ENCODE results near the gene RPS14. TPM values are rescaled to one million over a fixed set of nuclear protein-coding genes. Genes with fewer than 3 reads are reported as not detected.

RPS14 gene
- total and polyA plus RNA-seq, 2 of the 8 experiments (the other 6 are each of a cell fraction or from before 2014, with no cell fraction given), result 2,548 to 6,423 TPM

GRCh38 chr5:150442699-150443080 is 6.8 kb downstream of the RPS14 start:
- Histone ChIP-seq H3K4me2 (ENCODE audit: insufficient read depth in 1 of 2, low read depth in 2 of 2, low read length in 2 of 2) (no peak overlapping the region), H2BK5ac (ENCODE audit: low read depth, low read length) (no peak overlapping the region), H2AFZ (ENCODE audit: low read length) (no peak overlapping the region), H3K23ac (ENCODE audit: insufficient read length) (no peak overlapping the region), H4K91ac (replicated peaks; ENCODE audit: insufficient read length, low read length) (no peak overlapping the region), H4K5ac (ENCODE audit: insufficient read length, low read depth, low read length) (no peak overlapping the region), H3K4me1 (replicated peaks in 1 of 4; ENCODE audit: control insufficient read depth in 3 of 4, insufficient read depth in 4 of 4, low read length in 3 of 4) (peaks cover 3 to 8% (median 5%) of the 10 kb centered on the region in 4 experiments), H3K14ac (ENCODE audit: insufficient read length) (no peak overlapping the region), H2BK12ac (ENCODE audit: low read depth, low read length) (no peak overlapping the region), H3K36me3 (ENCODE audit: control insufficient read depth in 2 of 4, insufficient read depth in 4 of 4, low read length in 3 of 4) (peaks cover 41 to 47% (median 44%) of the 10 kb centered on the region in 4 experiments), H3K9me3 (ENCODE audit: insufficient read depth in 2 of 2, low read depth in 1 of 2, low read length in 1 of 2) (no peaks in the 10 kb centered on the region), H3K4me3 (ENCODE audit: extremely low read depth in 1 of 4, insufficient read depth in 2 of 4, low read depth in 3 of 4, low read length in 4 of 4) (no peak overlapping the region), H3K23me2 (ENCODE audit: low read depth, low read length) (no peaks in the 10 kb centered on the region), H2BK20ac (ENCODE audit: low read length) (no peak overlapping the region), H3K79me2 (ENCODE audit: control insufficient read depth in 1 of 2, insufficient read depth in 2 of 2, low read length in 2 of 2) (peaks cover under 1 to 16% of the 10 kb centered on the region in 2 experiments), H2BK15ac (ENCODE audit: low read length) (no peak overlapping the region), H4K8ac (ENCODE audit: extremely low read depth, insufficient read depth, low read length) (no peak overlapping the region), H2AK5ac (ENCODE audit: low read depth, low read length) (no peak overlapping the region), H4K20me1 (replicated peaks in 1 of 2; ENCODE audit: control insufficient read depth in 1 of 2, insufficient read depth in 2 of 2, low read length in 2 of 2) (peaks cover 12 to 22% of the 10 kb centered on the region in 2 experiments), H3K56ac (replicated peaks; ENCODE audit: insufficient read length, low read depth, low read length) (no peak overlapping the region), H3K27me3 (replicated peaks in 1 of 4; ENCODE audit: control insufficient read depth in 3 of 4, extremely low read depth in 1 of 4, insufficient read depth in 3 of 4, low read length in 3 of 4) (no peaks in the 10 kb centered on the region), H3K79me1 (ENCODE audit: low read depth, low read length) (0 out of 2 replicates have a peak, but pooled peaks cover under 1% of the 10 kb centered on the region), H3K18ac (ENCODE audit: extremely low read depth, low read length) (no peak overlapping the region), H3K27ac (ENCODE audit: low read depth, low read length) (no peak overlapping the region), H3K9ac (replicated peaks in 1 of 4; ENCODE audit: extremely low read depth in 1 of 4, low read depth in 3 of 4, low read length in 3 of 4) (no peak overlapping the region), H3K4ac (replicated peaks; ENCODE audit: insufficient read length, low read depth, low read length) (no peak overlapping the region), H2BK120ac (replicated peaks; ENCODE audit: low read depth, low read length) (no peak overlapping the region)
- 77% methylated on average over 6 of the region's 6 CpGs; no CpG with 5 or more reads in 1 of the 2 experiments for WGBS, 2 experiments (ENCODE audit: extremely low coverage in 1 of 2, insufficient coverage in 1 of 2, insufficient read length in 1 of 2, insufficient replicate concordance in 2 of 2, low coverage in 1 of 2, low lambda C conversion rate in 2 of 2, missing lambda C conversion rate in 1 of 2)
- FAIRE-seq, result no peak
- POLR2A ChIA-PET (ENCODE audit: partially characterized antibody), result interaction anchor here (0.8 to 7.7 kb wide), 21 partner anchors 9 to 224 kb away, joined by 3 to 70 read pairs (median 4); partner anchors contain the start of genes CD74 and RPS14
- CTCF ChIA-PET (ENCODE audit: partially characterized antibody), result interaction anchor here (0.8 to 14.1 kb wide), 6 partner anchors 15 to 118 kb away, joined by 3 to 245 read pairs (median 3); no protein-coding TSS in a partner anchor
- no peak for DNase-seq (ENCODE audit: low read depth in 1 of 2, low spot score in 2 of 2)
- TF ChIP-seq GABPA (IDR thresholded peaks at IDR 0.05; ENCODE audit: borderline replicate concordance, insufficient read depth, low read length), result no peak
- no peak for TF ChIP-seq RAD21 (IDR thresholded peaks at IDR 0.05 in 1 of 2, conservative IDR thresholded peaks at IDR 0.05 in 1 of 2; ENCODE audit: low read depth in 2 of 2, low read length in 2 of 2)
- TF ChIP-seq TAF7 (optimal IDR thresholded peaks at IDR 0.05; ENCODE audit: borderline replicate concordance, low read depth, low read length), result no peak
- no peak for TF ChIP-seq USF2 (IDR thresholded peaks at IDR 0.05; ENCODE audit: low read length)
- TF ChIP-seq CBX8 (IDR thresholded peaks at IDR 0.05; ENCODE audit: borderline replicate concordance, low read depth, low read length), result no peak
- no peak for TF ChIP-seq ASH2L (IDR thresholded peaks at IDR 0.05; ENCODE audit: low read length)
- TF ChIP-seq SIN3A (conservative IDR thresholded peaks at IDR 0.05 in 1 of 2, IDR thresholded peaks at IDR 0.05 in 1 of 2; ENCODE audit: low read depth in 1 of 2, low read length in 2 of 2), result 0 out of 4 replicates have a peak, but pooled peaks of 1 of the 2 experiments have one; percentile 17
- no peak for TF ChIP-seq TAF1 (IDR thresholded peaks at IDR 0.05; ENCODE audit: low read depth, low read length)
- no peak for TF ChIP-seq SIRT6 (IDR thresholded peaks at IDR 0.05; ENCODE audit: low read length)
- no peak for TF ChIP-seq CTBP2 (IDR thresholded peaks at IDR 0.05; ENCODE audit: borderline replicate concordance, insufficient read depth, insufficient read length, low read length)
- no peak for TF ChIP-seq EGR1 (IDR thresholded peaks at IDR 0.05; ENCODE audit: borderline replicate concordance, low read depth, low read length)
- TF ChIP-seq HDAC6 (IDR thresholded peaks at IDR 0.05; ENCODE audit: low read depth, low read length), result no peak
